Progenitor cell of endocrine pancreas (in vitro differentiated cells): ENCODE results near the gene TMEM169. TPM values are rescaled to one million over a fixed set of nuclear protein-coding genes. Genes with fewer than 3 reads are reported as not detected.

ENCODE experiments used
- DNase-seq: peaks from one replicate; pipeline ENCODE4 v3.0.0; 2021; ENCODE audit warnings: low spot score; ENCODE audit not compliant: unreplicated experiment
- H3K27ac Mint-ChIP-seq: 2 replicates; pipeline ENCODE4 v1.8.0; 2021; ENCODE audit warnings: mild to moderate bottlenecking, moderate library complexity, mixed read lengths
- H3K27me3 Mint-ChIP-seq: 2 replicates; pipeline ENCODE4 v1.8.0; 2021; ENCODE audit warnings: mixed read lengths
- H3K36me3 Mint-ChIP-seq: 2 replicates; pipeline ENCODE4 v1.8.0; 2022; ENCODE audit warnings: mixed read lengths; ENCODE audit not compliant: insufficient read depth
- H3K4me1 Mint-ChIP-seq: 2 replicates; pipeline ENCODE4 v1.8.0; 2021; ENCODE audit warnings: low read depth, mixed read lengths
- H3K4me3 Mint-ChIP-seq: 2 replicates; pipeline ENCODE4 v1.8.0; 2021; ENCODE audit warnings: low read depth, mild to moderate bottlenecking, moderate library complexity, mixed read lengths
- H3K9me3 Mint-ChIP-seq: 2 replicates; pipeline ENCODE4 v1.8.0; 2021; ENCODE audit warnings: low read depth, mixed read lengths
- CTCF ChIP-seq: fragments of 200-600 bp; sonication (generic); IDR thresholded peaks from one replicate; pipeline ENCODE4 v1.5.0; 2021; ENCODE audit warnings: antibody characterized with exemption, mild to moderate bottlenecking; ENCODE audit not compliant: unreplicated experiment
- total RNA-seq: library from RNA; stranded (reverse); gene quantifications from 2 replicates; pipeline ENCODE4 v1.2.1, GENCODE V29; 2021

TMEM169 gene
- total RNA-seq, 1 donor from 2014 or later: 3.6 TPM

GRCh38 chr2:216041438-216041837 lies 40.3 kb upstream of the TMEM169 start:
- Mint-ChIP-seq H3K36me3 (peaks cover 3% of the 10 kb centered on the region), H3K9me3 (no peaks in the 10 kb centered on the region), H3K27ac (no peak overlapping the region), H3K4me1 (no peaks in the 10 kb centered on the region), H3K4me3 (no peak overlapping the region), H3K27me3 (no peaks in the 10 kb centered on the region)
- no peak for DNase-seq
- TF ChIP-seq CTCF: no peak

GRCh38 chr2:216043949-216044348 lies 37.8 kb upstream of the TMEM169 start:
- Mint-ChIP-seq H3K27ac (peak overlapping the region; percentile 31), H3K4me1 (no peaks in the 10 kb centered on the region), H3K9me3 (no peaks in the 10 kb centered on the region), H3K36me3 (peaks cover 5% of the 10 kb centered on the region), H3K27me3 (no peaks in the 10 kb centered on the region), H3K4me3 (no peak overlapping the region)
- no peak for TF ChIP-seq CTCF
- no peak for DNase-seq

- TF ChIP-seq CTCF: no peak
- no peaks in the 10 kb centered on the region for H3K27me3 Mint-ChIP-seq
- no peak for DNase-seq
- no peaks in the 10 kb centered on the region for H3K9me3 Mint-ChIP-seq
- H3K36me3 Mint-ChIP-seq: peaks cover 5% of the 10 kb centered on the region
- no peaks in the 10 kb centered on the region for H3K4me1 Mint-ChIP-seq
- no peak overlapping the region for H3K4me3 Mint-ChIP-seq
- H3K27ac Mint-ChIP-seq: no peak overlapping the region
Observed at GRCh38 chr2:216044883-216045486, 36.7 kb upstream of the TMEM169 start.

DNA sequence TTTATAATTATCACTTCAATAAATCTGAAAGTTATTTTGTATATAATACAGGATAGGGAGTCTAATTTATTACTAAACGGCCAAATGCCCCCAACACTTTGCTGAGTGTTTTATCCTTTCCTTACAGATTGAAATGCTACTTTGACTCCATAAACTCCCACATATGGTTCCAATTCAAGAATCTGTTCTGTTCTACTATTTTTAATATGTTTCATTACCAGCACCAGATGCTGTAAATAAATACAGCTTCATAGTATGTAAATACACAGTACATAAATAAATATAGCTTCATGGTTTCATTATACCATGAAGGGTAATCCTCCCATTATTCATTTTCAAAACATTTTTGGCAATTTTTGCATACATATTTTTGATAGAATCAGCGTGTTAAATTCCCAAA lies 34.3 kb upstream of the TMEM169 start:
- Mint-ChIP-seq H3K4me3 (no peak overlapping the region), H3K36me3 (peaks cover 7% of the 10 kb centered on the region), H3K27ac (no peak overlapping the region), H3K27me3 (no peaks in the 10 kb centered on the region), H3K9me3 (no peaks in the 10 kb centered on the region), H3K4me1 (no peaks in the 10 kb centered on the region)
- TF ChIP-seq CTCF: no peak
- DNase-seq: no peak

GRCh38 chr2:216049452-216049851 lies 32.3 kb upstream of the TMEM169 start:
- no peak overlapping the region for H3K4me3 Mint-ChIP-seq
- no peak overlapping the region for H3K27ac Mint-ChIP-seq
- H3K36me3 Mint-ChIP-seq: peaks cover 8% of the 10 kb centered on the region
- TF ChIP-seq CTCF: no peak
- DNase-seq: no peak
- H3K9me3 Mint-ChIP-seq: no peaks in the 10 kb centered on the region
- H3K27me3 Mint-ChIP-seq: no peaks in the 10 kb centered on the region
- H3K4me1 Mint-ChIP-seq: no peaks in the 10 kb centered on the region
